OCI-M2 (cell line): ENCODE measurements around the gene TNFSF13.
"Not testable (repeated sequence)": the region's sequence is repeated elsewhere in the genome, so short reads cannot be mapped to it uniquely, and the experiment has no call there.

ENCODE experiments used
- DNase-seq: peaks from one replicate; lab custom pipeline; 2025; ENCODE audit not compliant: unreplicated experiment; lab: John Stamatoyannopoulos, UW

The TNFSF13 gene

GRCh38 chr17:7589891-7590691, 31.5 kb downstream of the TNFSF13 start, which contains the start of gene SOX15:
Gene SOX15, minus strand, starts transcription at chr17:7590094. Its CDS starts 418 bp downstream, at chr17:7589676.
- no peak for DNase-seq

DNA sequence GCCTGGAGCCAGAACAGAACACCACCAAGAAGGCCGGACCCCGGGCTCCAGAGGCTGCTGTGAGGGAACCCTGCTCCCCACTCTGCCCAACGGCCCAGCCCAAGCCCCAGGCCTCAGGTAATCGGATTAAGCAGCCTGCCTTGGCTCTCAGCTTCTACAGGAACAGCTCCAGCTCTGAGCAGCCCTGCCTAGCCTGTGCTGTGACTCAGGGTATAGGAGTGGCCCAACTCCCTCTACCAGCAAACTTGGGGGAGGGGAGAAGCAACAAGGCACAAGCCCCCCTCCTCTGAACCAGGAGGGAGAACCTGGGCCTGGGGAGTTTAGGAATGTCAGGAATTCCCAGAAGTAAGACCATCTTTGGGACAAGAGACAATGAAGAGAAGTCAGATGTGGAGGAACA, 32.2 kb downstream of the TNFSF13 start:
- no peak for DNase-seq

- DNase-seq = no peak
Observed at GRCh38 chr17:7591596-7591995, 33.0 kb downstream of the TNFSF13 start.

DNA sequence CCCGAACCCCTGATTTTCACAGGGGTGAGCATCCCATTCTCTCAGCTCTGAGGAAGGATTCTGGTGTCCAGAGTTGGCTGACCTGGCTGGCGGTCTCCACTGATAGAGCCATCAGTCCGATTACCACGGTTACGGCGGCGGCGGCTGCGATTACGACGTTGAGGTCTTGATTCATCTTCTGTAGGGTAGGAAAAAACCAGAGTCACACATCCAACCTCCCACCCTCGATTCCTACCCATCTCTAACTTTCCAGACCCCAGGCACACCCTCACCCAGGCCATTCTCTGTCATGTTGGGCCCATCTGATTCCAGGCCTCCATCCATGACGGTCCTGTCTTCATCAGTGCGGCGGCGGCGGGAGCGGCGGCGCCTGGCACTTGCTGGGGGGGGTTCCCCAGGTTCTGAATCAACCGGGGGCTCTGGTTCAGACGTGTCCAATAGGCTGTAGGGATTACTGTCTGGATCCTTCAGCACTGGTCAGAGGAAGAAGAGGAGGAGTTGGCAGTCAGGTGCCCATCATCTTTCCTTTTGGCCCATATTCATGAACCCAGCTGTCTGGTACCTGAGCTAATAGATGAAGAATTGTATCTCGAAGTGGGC, 34.0 kb downstream of the TNFSF13 start:
- DNase-seq = no peak

DNA sequence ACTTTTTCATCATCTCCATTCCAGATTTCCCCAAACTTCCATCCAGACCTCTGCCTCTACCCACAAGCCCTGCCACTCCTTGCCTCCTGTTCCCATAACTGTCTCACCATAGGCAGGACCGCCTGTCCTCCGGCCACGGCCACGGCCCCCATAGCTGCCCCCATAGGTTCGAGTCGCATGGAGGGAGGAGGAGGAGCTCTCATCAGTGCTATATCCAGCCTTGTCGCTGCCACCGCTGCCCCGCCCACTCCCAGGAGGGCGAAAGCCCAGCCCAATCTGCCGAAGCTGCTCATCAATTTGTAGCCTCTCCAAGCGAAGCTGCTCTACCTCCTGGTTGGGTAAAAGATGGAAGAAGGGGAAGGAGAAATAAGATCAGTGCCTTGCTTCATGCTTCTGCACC, 34.7 kb downstream of the TNFSF13 start:
- no peak for DNase-seq

- DNase-seq = not testable (repeated sequence)
Observed at GRCh38 chr17:7597561-7597960, 39.0 kb downstream of the TNFSF13 start.

GRCh38 chr17:7606280-7606679, 47.7 kb downstream of the TNFSF13 start:
- no peak for DNase-seq

GRCh38 chr17:7610641-7611040, 52.1 kb downstream of the TNFSF13 start:
- no peak for DNase-seq
